Thyroid gland (tissue), 4 donors: ENCODE measurements around the gene AQP7.
"Not testable (repeated sequence)": the region's sequence is repeated elsewhere in the genome, so short reads cannot be mapped to it uniquely, and the experiment has no call there.

Experiments
- CTCF ChIP-seq, 6 experiments: fragments of 200-600 bp in 3 of 6; fragments of 450-650 bp in 3 of 6; sonication (generic) in 3 of 6; IDR thresholded peaks; one replicate each; pipeline ENCODE4 v1.5.1; 2016 to 2019; ENCODE audit warnings: antibody characterized with exemption in 6 of 6, mild to moderate bottlenecking in 2 of 6, inconsistent platforms in 1 of 6, moderate library complexity in 1 of 6
- POLR2A ChIP-seq, 2 donors: fragments of 450-650 bp; IDR thresholded peaks; one replicate each; pipeline ENCODE4 v1.6.1; 2017; ENCODE audit warnings: antibody characterized with exemption in 2 of 2, mild to moderate bottlenecking in 2 of 2, moderate library complexity in 1 of 2

GRCh38 chr9:33392591-33393021 is 9.8 kb downstream of the AQP7 start:
- TF ChIP-seq CTCF, POLR2A (IDR thresholded peaks at IDR 0.05): not testable (repeated sequence)
